HG03103 (cell line): Measurements from ENCODE around the gene SHLD3.
"Not testable (repeated sequence)": the region's sequence is repeated elsewhere in the genome, so short reads cannot be mapped to it uniquely, and the experiment has no call there.

ENCODE experiments used
- ATAC-seq: cut with Tn5 transposase; IDR thresholded peaks from one replicate; pipeline ENCODE4 v1.9.1; 2021; ENCODE audit warnings: low read depth; ENCODE audit not compliant: unreplicated experiment

The SHLD3 gene, protein sequence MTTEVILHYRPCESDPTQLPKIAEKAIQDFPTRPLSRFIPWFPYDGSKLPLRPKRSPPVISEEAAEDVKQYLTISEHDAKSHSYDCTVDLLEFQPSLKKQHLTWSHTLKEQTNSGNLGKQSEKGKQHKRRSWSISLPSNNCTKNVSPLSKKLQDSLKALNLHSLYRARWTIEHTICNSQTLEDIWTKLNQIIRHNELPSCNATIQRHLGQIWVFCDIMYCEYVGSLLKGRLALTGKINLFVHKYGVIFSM

DNA sequence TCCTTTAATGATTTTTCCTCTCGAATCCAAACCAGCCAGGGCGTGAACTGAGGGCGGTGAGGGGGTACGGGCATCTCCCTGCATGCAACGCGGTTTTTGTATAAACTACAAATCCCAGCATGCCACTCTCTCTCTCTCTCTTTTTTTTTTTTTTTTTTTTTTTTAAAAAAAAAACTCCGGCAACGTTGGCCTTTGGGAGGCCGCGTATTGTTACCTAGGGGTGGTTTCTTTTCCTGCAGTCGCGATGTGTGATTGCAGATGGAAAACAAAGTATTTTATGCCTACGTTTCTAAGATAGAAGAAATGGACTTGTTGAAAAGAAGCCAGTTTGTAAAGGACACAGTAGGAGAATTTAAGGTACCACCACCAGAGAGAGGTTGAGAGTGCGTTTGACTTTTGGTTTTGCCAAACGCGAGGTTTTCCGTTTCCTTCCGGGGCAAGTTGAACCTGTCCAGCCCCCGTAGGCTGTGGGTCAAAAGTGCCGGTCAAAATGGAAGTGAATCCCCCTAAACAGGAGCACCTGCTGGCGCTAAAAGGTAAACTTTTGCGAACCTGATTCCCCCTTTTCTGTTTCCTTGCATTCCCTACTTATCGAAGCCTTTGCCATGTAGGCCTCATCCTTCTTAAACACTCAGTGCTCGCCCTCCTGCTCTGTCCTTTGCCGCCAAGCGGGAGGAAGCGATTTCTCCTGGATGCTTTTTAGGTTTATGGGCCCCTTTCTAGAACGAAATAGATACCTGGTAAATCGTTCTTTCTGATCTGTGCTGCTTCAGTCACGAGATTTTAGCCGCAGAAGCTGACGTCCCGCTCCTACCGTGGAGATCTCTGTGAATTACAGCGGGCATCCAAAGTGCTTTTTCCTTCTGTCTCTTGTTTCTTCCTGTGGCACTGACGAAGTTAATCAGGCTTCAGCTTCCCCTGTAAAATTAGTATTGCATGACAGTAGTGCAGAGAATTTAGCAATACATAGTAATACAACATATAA lies at the start of gene SHLD3, which contains the start of gene TRAPPC13:
SHLD3 (plus strand) TSS at position 457 of the 985 bp plus-strand sequence. CDS start 4,561 bp downstream, outside the sequence.
TRAPPC13 (plus strand) TSS at position 457 of the 985 bp plus-strand sequence; CDS start at position 491, 34 bp downstream.
- ATAC-seq: peak; percentile 59

DNA sequence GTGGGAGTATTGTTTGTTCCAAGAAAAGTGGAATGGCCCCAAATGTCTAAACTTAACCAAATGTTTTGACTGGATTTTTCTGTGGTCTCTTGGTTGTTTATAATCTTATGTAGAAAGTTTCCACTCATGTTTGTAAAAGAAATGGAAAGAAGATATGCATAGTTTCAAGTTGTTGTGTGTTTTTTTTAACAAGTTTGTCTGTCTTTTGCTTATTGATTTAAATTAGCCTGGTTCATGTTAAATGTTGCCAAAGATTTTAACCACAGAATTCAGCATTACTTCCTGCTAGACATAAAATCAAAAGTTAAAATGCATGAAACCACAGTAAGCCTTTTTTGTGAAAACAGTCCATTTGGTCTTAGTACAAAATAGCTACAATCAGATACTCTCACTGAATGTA lies 47.7 kb upstream of the SHLD3 start:
- no peak for ATAC-seq

DNA sequence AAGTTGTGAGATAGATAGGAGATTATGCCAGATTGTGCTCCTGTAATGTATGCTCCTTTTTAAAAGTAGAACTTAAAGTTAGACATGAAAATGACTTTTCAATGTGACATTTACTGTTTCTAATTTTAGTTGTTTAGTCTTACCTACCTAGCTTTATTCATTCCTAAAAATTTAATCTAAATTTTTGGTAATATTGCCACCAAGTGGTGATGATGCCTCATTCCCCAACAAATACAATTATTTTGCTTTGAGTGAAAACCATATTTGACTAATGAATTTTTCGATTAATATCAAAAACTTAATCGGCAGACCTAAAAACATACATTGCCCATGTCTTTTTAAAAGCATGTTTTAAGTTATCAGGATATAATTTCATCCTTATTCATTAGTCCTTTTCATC lies 36.1 kb upstream of the SHLD3 start:
- no peak for ATAC-seq

DNA sequence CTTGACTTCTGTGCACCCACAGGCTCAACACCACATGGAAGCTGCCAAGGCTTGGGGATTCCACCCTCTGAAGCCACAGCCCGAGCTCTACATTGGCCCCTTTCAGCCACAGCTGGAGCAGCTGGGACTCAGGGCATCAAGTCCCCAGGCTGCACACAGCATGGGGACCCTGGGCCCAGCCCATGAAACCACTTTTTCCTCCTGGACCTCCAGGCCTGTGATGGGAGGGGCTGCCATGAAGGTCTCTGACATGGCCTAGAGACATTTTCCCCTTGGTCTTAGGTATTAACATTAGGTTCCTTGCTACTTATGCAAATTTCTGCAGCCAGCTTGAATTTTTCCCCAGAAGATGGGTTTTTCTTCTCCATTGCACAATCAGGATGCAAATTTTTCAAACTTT lies 23.1 kb upstream of the SHLD3 start:
- ATAC-seq: not testable (repeated sequence)

DNA sequence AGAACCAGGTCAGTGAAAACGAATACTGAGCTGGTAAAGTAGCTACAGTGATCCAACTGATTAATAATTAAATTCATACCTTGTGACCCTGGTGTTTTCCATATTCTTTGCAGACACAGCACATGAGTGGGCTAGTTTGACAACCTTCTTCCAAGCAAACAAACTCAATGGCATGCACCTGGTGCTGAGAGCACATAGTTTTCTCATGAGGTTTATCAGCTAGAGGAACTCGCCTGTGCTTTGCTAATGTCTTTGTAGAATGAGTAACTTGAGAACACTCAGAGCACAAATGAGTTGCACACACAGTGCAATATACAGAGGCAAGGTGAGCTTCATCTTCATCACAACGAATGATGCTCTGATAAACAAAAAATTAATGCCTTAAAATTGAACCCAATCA lies 13.3 kb upstream of the SHLD3 start:
- ATAC-seq: no peak

DNA sequence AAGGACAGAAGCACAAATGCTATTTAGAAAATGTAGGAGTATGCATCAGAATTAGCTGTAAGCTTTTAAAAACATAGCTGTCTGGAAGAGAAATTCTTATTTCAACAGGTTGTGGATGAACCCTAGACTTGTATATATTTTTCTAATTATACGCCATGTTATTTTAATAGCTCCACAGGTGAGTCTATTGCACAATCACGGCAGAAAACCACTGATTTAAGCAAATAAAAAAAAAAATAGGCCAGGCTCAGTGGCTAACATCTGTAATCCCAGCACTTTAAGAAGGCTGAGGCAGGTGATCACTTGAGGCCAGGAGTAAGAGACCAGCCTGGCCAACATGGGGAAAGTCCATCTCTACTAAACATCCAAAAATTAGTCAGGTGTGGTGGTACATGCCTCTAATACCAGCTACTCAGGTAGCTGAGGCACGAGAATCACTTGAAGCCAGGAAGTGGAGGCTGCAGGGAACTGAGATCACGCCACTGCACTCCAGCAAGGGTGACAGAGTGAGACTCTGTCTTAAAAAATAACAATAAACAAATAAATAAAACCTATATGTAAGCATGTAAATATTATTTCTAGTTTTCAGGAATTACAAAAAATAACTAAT lies 12.4 kb upstream of the SHLD3 start:
- ATAC-seq: no peak

DNA sequence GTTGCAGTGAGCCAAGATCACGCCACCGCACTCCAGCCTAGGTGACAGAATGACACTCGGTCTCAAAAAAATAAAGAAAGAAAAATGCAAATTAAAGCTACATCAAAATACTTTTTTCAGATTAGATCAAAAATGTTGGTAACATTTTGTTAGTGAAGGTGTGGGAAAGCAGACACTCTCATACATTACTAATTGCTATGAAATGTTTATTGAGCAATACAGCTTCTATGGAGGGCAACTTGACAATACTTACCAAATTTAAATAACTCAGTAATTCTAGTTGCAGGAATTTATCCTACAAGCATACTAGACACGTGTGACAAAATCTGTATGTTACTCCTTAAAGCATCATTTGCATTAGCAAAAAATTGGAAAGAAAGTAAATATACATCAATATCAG lies 4.8 kb upstream of the SHLD3 start:
- no peak for ATAC-seq

DNA sequence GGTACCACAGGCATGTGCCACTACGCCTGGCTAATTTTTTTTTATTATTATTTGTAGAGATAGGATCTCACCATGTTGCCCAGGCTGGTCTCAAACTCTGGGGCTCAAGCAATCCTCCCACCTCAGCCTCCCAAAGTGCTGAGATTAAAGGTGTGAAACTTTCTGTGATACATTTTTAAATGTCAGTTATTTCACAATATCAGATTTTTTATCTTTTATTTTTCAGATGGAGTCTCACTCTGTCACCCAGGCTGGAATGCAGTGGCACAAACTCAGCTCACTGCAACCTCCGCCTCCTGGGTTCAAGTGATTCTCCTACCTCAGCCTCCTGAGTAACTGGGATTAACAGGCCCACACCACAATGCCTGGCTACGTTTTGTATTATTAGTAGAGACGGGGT lies 2.9 kb upstream of the SHLD3 start:
- ATAC-seq: not testable (repeated sequence)

DNA sequence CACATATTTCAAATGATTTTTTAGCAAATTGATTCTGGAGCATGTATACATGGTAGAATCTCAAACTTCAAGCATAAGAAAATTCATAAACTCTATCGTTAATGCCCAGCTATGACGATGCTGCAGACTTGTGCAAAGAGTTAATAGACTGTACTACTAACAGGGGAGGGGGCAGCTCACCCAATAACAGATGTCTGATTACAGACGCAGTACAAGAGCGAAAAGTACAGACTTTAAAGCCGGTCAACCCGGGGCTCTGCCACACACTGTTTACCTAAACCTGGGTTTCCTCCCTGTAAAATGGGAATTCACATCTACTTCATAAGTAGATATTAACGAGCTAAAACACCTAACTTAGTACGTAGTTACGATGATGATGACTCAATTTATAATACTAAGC lies 1.3 kb upstream of the SHLD3 start:
- no peak for ATAC-seq

DNA sequence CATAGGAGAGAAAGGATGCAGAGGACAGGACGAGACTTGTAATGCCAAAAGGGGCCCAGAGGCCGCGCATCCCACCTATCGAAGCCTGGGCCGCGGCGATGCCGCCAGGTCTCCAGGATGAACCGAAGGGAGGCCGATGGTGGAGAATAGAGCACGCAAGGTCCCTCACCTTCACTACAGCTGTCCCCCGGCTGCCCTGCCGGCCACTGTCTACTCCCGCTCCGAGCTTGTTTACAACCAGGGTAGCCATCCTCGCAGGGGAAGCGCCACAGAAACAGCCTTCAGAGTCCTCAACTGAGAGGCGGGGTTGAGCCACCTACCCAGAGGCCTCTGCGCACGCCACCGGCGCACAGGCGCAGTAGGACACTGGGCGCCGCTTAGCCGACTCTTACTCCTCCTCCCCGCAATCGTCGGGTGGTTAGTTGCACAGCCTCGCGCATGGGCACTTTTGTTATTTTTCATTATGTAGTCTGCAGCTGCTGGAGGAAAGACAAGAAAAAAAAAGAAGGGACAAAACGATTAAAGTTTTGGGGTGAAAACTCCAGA lies 729 bp upstream of the SHLD3 start, which contains the start of gene TRIM23:
TRIM23 (minus strand) TSS at position 309 of the 546 bp plus-strand sequence; CDS start at position 250, 59 bp downstream.
- peak; percentile 94 for ATAC-seq

DNA sequence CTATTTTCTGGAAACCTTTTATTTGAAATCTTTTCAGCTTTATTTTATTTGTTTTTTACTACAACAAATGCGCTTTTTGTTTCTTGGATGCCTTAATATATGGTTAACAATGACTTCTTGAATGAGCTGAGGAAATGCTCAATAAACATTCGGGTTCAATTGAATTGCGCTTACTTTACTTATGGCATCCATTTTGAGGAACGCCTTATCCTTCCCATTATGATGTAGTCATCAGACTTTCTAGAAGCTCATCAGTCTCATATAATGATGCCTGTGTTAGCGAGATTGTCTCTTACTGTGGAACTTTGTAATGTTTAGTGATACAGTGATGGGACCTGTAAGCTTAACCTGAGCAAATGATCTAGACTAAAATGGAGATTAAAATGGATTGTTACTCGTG lies 916 bp downstream of the SHLD3 start:
- no peak for ATAC-seq

DNA sequence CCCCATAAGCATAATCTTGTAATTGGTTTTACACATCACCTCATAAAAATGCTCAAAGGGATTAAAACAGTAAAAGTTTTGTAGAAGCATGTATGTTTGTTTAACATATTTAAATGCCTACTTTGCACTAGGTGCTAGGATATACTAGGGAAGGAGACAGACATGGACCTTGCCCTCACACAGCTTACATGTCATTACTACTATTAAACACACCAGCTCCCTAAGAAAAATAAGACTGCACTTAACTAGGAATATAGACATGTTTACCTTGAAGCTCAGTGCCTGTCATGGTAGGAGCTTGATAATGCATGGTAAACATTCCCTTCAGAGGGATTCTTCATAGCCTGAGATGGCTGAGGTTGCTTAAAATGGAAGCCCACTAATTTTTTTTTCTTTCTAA lies 6.2 kb downstream of the SHLD3 start:
- no peak for ATAC-seq

DNA sequence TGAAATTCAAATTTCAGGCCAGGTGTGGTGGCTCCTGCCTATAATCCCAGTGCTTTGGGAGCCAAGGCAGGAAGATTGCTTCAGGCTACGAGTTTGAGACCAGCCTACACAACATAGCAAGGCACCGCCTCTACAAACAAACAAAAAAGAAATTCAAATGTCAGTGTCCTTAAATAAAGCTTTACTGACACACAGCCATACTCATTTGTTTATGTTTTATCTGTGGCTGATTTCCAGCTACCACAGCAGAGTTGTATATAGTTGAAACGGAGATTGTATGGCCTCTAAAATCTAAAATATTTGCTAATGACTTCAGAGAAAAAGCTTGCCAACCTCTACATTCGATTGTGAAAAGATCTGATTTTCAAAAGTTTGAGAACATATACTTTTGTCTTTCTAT lies 15.4 kb downstream of the SHLD3 start:
- no peak for ATAC-seq

DNA sequence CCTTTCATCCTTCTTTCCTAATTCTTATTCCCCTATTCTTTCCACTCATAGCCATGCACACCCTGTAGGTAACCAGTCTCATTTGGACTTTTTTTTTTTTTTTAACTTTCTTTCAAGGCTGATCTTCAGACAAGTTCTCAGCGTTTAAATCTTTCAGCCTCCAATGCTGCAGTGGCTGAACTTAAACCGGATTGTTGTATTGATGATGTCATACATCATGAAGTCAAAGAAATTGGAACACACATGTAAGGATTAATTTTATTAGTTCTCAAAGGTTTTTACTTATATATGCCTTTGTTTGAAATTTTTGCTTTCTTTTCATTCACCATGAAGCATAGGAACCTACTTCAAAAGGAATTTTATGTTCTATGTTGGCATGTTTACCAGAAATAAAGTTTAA lies 22.1 kb downstream of the SHLD3 start:
- ATAC-seq: no peak

DNA sequence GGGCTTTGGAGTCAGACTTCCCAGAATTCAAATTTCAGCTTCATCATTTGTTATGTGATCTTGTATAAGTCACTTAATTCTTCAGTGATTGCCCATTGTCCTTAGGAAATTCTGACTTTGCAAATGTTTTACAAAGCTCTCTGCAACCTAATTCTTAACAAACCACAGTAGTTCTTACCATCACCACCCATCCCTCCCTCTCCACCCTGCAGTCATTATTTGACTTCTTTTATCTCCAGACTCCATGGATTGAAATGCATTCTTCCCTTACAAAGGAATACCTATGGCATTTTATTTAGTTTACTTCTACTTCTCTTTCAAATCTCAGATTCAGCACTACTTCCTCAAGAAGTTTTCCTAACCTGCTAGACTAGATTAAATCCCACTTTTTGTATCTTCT lies 23.1 kb downstream of the SHLD3 start:
- ATAC-seq: no peak

DNA sequence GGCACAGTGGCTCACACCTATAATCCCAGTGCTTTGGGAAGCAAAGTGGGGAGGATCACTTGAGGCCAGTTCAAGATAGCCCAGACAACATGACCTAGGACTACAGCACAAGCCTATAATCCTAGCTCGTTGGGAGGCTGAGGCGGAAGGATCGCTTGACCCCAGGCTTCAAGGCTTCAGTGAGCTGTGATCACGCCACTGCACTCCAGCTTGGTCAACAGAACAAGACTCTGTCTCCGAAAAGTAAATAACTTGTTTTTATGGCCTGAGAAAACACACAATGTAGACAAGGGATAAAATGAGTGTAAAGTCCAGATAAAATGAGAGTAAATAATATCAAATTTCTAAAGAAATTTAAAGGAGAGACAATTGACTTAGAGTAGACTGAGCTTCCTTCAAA lies 26.3 kb downstream of the SHLD3 start:
- ATAC-seq: no peak

DNA sequence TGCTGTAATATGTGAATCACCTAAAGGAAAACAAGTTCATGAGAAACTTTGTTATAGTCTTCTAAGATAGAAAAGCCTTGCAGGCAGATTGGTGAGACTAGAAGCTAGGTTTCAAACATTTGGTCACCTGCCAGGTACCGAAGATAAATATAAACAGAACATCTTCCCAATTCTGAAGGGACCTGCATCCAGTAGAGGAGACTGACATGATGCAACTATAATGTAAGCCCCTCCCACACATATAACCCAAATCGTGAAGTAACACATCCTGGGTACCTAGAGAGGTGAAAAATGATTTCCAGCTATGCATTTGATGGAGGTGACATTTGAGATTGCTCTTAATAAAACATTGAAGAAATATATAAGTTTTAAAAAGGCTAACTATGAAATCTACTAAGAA lies 29.9 kb downstream of the SHLD3 start:
- ATAC-seq: no peak

DNA sequence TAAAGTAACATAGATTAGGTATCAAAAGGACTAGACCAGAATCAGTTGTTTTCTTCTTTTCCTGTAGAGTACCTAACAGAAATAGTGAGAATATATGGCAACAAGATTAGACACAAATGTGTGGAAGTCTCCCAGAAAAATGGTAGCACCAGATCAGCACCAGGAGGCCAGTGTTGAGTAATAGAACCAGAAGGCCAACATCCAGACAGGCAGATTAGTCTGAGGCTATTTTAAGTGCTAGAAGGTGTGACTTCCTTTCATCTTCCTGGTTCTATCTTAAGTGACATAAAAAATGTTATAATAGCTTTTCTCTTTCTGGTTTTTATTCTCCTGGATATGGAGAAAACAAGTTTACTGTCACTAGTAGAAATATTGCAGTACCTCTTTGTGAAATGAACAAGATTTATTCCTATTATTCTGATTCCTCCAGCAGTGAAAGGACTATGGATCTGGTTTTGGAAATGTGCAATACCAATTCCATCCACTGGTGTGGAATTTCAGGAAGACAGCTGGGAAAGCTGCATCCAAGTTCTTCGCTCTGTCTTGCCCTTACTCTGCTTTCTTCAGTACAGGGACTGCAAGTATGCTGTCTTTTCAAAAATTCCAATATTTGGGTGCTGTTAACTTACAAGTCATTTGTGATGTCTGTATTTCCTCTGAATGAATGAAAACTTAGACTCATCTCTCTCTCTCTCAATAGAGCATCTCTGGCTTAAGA lies 39.1 kb downstream of the SHLD3 start:
- ATAC-seq: no peak

DNA sequence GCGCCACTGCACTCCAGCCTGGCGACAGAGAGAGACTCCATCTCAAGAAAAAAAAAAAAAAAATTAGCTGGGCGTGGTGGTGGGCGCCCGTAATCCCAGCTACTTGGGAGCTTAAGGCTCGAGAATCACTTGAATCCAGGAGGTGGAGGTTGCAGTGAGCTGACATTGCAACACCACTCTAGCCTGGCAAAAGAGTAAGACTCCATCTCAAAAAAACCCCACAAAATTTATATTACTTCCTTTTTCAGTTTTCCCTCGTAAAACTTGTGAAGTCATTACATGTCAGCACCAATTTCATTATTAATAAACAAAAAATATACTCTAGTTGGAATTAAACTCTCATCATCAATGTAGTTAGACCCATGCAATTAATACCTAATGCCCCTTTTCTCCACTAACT lies 43.9 kb downstream of the SHLD3 start:
- no peak for ATAC-seq

DNA sequence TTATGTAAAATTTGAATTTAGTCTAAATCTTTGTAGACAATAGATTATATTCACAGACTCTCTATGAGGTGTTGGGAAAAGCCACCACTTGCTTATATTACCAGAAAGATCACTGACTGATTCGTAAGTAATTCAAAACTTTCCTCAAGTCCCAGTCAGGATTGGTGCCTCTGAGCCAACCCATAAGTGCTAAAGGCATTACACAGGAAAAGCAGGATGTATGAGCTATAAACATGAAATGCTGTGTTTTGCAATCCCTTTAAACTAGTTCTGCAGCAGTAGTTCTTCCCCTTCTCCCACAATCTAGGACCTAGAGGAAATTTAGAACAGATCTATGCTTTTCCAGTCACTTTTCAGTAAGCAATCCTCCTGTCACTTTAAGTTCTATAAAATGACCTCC lies 48.0 kb downstream of the SHLD3 start:
- ATAC-seq: no peak
